Neural cell (in vitro differentiated cells): Measurements from ENCODE around the gene EXOC4. TPM values are rescaled to one million over a fixed set of nuclear protein-coding genes. Genes with fewer than 3 reads are reported as not detected.

Experiments used
- H2AFZ ChIP-seq: fragments of 200-600, 300-800 bp; sonication (generic), shearing (Covaris generic); 2 replicates; pipeline ENCODE4 v1.6.0; 2014; ENCODE audit warnings: low read depth, mild to moderate bottlenecking, antibody characterized with exemption, low read length, moderate library complexity
- H3F3A ChIP-seq: fragments of 200-600 bp; shearing (Covaris generic); 2 replicates; pipeline ENCODE4 v1.6.1; 2016; ENCODE audit warnings: mild to moderate bottlenecking, moderate library complexity, mixed read lengths, antibody characterized with exemption, low read length; ENCODE audit not compliant: insufficient read depth, poor library complexity, severe bottlenecking
- H3K27ac ChIP-seq: fragments of 200-600, 300-800 bp; sonication (generic), shearing (Covaris generic); 2 replicates; pipeline ENCODE4 v1.5.1; 2014; ENCODE audit warnings: mild to moderate bottlenecking, low read length, moderate library complexity
- H3K27me3 ChIP-seq: fragments of 300-800, 200-600 bp; sonication (generic), shearing (Covaris generic); 2 replicates; pipeline ENCODE4 v1.6.0; 2014; ENCODE audit warnings: mild to moderate bottlenecking, low read depth, low read length, moderate library complexity; ENCODE audit not compliant: insufficient read depth
- H3K36me3 ChIP-seq: fragments of 300-800, 200-600 bp; sonication (generic), shearing (Covaris generic); 2 replicates; pipeline ENCODE4 v1.5.1; 2014; ENCODE audit warnings: mild to moderate bottlenecking, antibody characterized with exemption, low read length, moderate library complexity; ENCODE audit not compliant: insufficient read depth
- H3K4me2 ChIP-seq: fragments of 300-800, 200-600 bp; sonication (generic), shearing (Covaris generic); 2 replicates; pipeline ENCODE4 v1.6.0; 2014; ENCODE audit warnings: mild to moderate bottlenecking, low read length
- H3K4me3 ChIP-seq: fragments of 300-800, 200-600 bp; sonication (generic), shearing (Covaris generic); 2 replicates; pipeline ENCODE4 v1.5.1; 2014; ENCODE audit warnings: mild to moderate bottlenecking, low read length, moderate library complexity
- H3K79me2 ChIP-seq: fragments of 200-600 bp; shearing (Covaris generic); replicated peaks from 2 replicates; pipeline ENCODE4 v1.6.0; 2014; ENCODE audit warnings: mild to moderate bottlenecking, low read length, moderate library complexity; ENCODE audit not compliant: insufficient read depth
- H3K9ac ChIP-seq: fragments of 300-800, 200-600 bp; sonication (generic), shearing (Covaris generic); 2 replicates; pipeline ENCODE4 v1.6.1; 2016; ENCODE audit warnings: mild to moderate bottlenecking, low read length, mixed read lengths
- H3K9me2 ChIP-seq: fragments of 200-600 bp; shearing (Covaris generic); 2 replicates; pipeline ENCODE4 v1.6.1; 2016; ENCODE audit warnings: mild to moderate bottlenecking, low read length, mixed read lengths; ENCODE audit not compliant: insufficient read depth
- H3K9me3 ChIP-seq: fragments of 200-600, 300-800 bp; sonication (generic), shearing (Covaris generic); 2 replicates; pipeline ENCODE4 v1.6.1; 2016; ENCODE audit warnings: mild to moderate bottlenecking, mixed run types, low read length, moderate library complexity, mixed read lengths
- H4K20me1 ChIP-seq: fragments of 200-600 bp; shearing (Covaris generic); 2 replicates; pipeline ENCODE4 v1.6.1; 2016; ENCODE audit warnings: mild to moderate bottlenecking, mixed run types; ENCODE audit not compliant: insufficient read depth
- EP300 ChIP-seq: fragments of 450-650 bp; conservative IDR thresholded peaks from 2 replicates; pipeline ENCODE4 v1.6.1; 2014; ENCODE audit warnings: antibody characterized with exemption, mild to moderate bottlenecking, moderate library complexity; ENCODE audit not compliant: poor library complexity, severe bottlenecking
- EZH2 ChIP-seq: fragments of 200-600, 300-800 bp; shearing (Covaris generic), sonication (generic); IDR thresholded peaks from 2 replicates; pipeline ENCODE4 v1.6.1; 2014; ENCODE audit warnings: antibody characterized with exemption, low read length, borderline replicate concordance, mild to moderate bottlenecking; ENCODE audit not compliant: insufficient read depth, poor library complexity, severe bottlenecking
- MXI1 ChIP-seq: fragments of 450-650 bp; conservative IDR thresholded peaks from 2 replicates; pipeline ENCODE4 v1.6.1; 2014; ENCODE audit warnings: antibody characterized with exemption, mild to moderate bottlenecking; ENCODE audit not compliant: poor library complexity, severe bottlenecking
- POLR2AphosphoS5 ChIP-seq: IDR thresholded peaks from 2 replicates; pipeline ENCODE4 v1.6.1; 2012
- RAD21 ChIP-seq: fragments of 450-650 bp; conservative IDR thresholded peaks from 2 replicates; pipeline ENCODE4 v1.6.1; 2014; ENCODE audit warnings: antibody characterized with exemption, mild to moderate bottlenecking, moderate library complexity
- SMC3 ChIP-seq: fragments of 450-650 bp; conservative IDR thresholded peaks from 2 replicates; pipeline ENCODE4 v1.6.1; 2014; ENCODE audit warnings: antibody characterized with exemption, mild to moderate bottlenecking, moderate library complexity; ENCODE audit not compliant: poor library complexity
- TAF1 ChIP-seq: IDR thresholded peaks from 2 replicates; pipeline ENCODE4 v1.6.1; 2012; ENCODE audit warnings: low read depth
- polyA plus RNA-seq: library from polyadenylated mRNA; depleted of rRNA; stranded (reverse); fragments of >200 nt; gene quantifications from 2 replicates; pipeline ENCODE4 v1.2.3, GENCODE V29; 2014
- TF ChIP-seq, protein P1 (sequence below): fragments of 450-650 bp; IDR thresholded peaks from 2 replicates; pipeline ENCODE4 v1.5.1; 2014; ENCODE audit warnings: antibody characterized with exemption, mild to moderate bottlenecking, moderate library complexity; ENCODE audit not compliant: poor library complexity, severe bottlenecking
- TF ChIP-seq, protein P2 (sequence below): IDR thresholded peaks from 2 replicates; pipeline ENCODE4 v1.6.1; 2012; ENCODE audit warnings: borderline replicate concordance

The EXOC4 gene
- polyA plus RNA-seq, 1 donor from 2014 or later, result 36.5 TPM

DNA sequence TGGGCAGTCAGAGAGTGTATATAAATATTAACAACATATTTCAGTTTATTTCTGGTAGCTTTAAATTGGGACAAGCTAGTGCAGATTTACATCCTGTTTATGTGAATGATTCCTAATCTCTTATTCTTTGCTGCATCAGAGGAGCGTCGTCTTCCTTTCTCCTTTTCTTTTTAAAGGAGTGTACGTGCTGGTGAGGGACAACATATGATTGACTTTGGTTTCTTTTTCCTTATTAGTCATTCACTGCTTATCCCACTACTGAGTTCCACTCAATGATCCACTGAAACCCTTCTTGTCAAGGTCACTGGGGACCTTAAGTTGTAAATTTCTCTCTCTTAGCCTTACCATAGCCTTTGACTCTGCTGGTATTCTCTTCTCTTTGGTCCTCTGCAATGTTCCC, 116.3 kb downstream of the EXOC4 start:
- H3K9ac ChIP-seq, result no peak overlapping the region
- no peak overlapping the region for H3K27ac ChIP-seq
- H3K4me2 ChIP-seq, result no peak overlapping the region
- H2AFZ ChIP-seq, result no peak overlapping the region
- H3F3A ChIP-seq, result no peaks in the 10 kb centered on the region
- no peaks in the 10 kb centered on the region for H4K20me1 ChIP-seq
- no peaks in the 10 kb centered on the region for H3K36me3 ChIP-seq
- H3K79me2 ChIP-seq, result no peaks in the 10 kb centered on the region
- H3K9me2 ChIP-seq, result no peaks in the 10 kb centered on the region
- no peaks in the 10 kb centered on the region for H3K9me3 ChIP-seq
- H3K4me3 ChIP-seq, result no peak overlapping the region
- no peak for TF ChIP-seq EP300
- TF ChIP-seq TAF1, result no peak
- TF ChIP-seq EZH2, result no peak
- TF ChIP-seq, protein P1, sequence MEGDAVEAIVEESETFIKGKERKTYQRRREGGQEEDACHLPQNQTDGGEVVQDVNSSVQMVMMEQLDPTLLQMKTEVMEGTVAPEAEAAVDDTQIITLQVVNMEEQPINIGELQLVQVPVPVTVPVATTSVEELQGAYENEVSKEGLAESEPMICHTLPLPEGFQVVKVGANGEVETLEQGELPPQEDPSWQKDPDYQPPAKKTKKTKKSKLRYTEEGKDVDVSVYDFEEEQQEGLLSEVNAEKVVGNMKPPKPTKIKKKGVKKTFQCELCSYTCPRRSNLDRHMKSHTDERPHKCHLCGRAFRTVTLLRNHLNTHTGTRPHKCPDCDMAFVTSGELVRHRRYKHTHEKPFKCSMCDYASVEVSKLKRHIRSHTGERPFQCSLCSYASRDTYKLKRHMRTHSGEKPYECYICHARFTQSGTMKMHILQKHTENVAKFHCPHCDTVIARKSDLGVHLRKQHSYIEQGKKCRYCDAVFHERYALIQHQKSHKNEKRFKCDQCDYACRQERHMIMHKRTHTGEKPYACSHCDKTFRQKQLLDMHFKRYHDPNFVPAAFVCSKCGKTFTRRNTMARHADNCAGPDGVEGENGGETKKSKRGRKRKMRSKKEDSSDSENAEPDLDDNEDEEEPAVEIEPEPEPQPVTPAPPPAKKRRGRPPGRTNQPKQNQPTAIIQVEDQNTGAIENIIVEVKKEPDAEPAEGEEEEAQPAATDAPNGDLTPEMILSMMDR, result no peak
- TF ChIP-seq SMC3, result no peak
- TF ChIP-seq MXI1, result no peak
- no peak for TF ChIP-seq POLR2AphosphoS5
- no peak for TF ChIP-seq RAD21
- TF ChIP-seq, protein P2, sequence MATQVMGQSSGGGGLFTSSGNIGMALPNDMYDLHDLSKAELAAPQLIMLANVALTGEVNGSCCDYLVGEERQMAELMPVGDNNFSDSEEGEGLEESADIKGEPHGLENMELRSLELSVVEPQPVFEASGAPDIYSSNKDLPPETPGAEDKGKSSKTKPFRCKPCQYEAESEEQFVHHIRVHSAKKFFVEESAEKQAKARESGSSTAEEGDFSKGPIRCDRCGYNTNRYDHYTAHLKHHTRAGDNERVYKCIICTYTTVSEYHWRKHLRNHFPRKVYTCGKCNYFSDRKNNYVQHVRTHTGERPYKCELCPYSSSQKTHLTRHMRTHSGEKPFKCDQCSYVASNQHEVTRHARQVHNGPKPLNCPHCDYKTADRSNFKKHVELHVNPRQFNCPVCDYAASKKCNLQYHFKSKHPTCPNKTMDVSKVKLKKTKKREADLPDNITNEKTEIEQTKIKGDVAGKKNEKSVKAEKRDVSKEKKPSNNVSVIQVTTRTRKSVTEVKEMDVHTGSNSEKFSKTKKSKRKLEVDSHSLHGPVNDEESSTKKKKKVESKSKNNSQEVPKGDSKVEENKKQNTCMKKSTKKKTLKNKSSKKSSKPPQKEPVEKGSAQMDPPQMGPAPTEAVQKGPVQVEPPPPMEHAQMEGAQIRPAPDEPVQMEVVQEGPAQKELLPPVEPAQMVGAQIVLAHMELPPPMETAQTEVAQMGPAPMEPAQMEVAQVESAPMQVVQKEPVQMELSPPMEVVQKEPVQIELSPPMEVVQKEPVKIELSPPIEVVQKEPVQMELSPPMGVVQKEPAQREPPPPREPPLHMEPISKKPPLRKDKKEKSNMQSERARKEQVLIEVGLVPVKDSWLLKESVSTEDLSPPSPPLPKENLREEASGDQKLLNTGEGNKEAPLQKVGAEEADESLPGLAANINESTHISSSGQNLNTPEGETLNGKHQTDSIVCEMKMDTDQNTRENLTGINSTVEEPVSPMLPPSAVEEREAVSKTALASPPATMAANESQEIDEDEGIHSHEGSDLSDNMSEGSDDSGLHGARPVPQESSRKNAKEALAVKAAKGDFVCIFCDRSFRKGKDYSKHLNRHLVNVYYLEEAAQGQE, result no peak
- no peaks in the 10 kb centered on the region for H3K27me3 ChIP-seq

- no peak overlapping the region for H2AFZ ChIP-seq
Observed at GRCh38 chr7:133371616-133372015, 118.7 kb downstream of the EXOC4 start.

More at GRCh38 chr7:133371616-133372015, 118.7 kb downstream of the EXOC4 start:
- no peak overlapping the region for H3K9ac ChIP-seq
- no peak overlapping the region for H3K4me3 ChIP-seq
- no peaks in the 10 kb centered on the region for H4K20me1 ChIP-seq
- no peaks in the 10 kb centered on the region for H3K79me2 ChIP-seq
- H3K36me3 ChIP-seq, result no peaks in the 10 kb centered on the region
- H3K4me2 ChIP-seq, result no peak overlapping the region
- no peak for TF ChIP-seq RAD21
- no peak for TF ChIP-seq EZH2
- no peak for TF ChIP-seq SMC3
- TF ChIP-seq, protein P1, result no peak
- TF ChIP-seq POLR2AphosphoS5, result no peak
- no peak for TF ChIP-seq EP300
- TF ChIP-seq, protein P2, result no peak
- no peak for TF ChIP-seq TAF1
- H3K27me3 ChIP-seq, result no peaks in the 10 kb centered on the region
- H3K9me2 ChIP-seq, result no peaks in the 10 kb centered on the region
- H3K9me3 ChIP-seq, result no peaks in the 10 kb centered on the region
- no peak overlapping the region for H3K27ac ChIP-seq
- no peaks in the 10 kb centered on the region for H3F3A ChIP-seq
